Adrenal gland (tissue), 12 donors: ENCODE measurements around the gene PTPRQ. TPM values are rescaled to one million over a fixed set of nuclear protein-coding genes. Genes with fewer than 3 reads are reported as not detected.

Experiments used
- DNase-seq, 7 donors: peaks; one replicate each; pipeline ENCODE4 v3.0.0-alpha.2; 2019 to 2020
- H3K27ac ChIP-seq, 5 donors: fragments of 200-600 bp; sonication (generic) in 4 of 5; 1 replicate in 3 of 5; 2 replicates in 2 of 5; pipeline versions ENCODE4 v1.5.1 to v1.8.0; 2016 to 2020; ENCODE audit warnings: mild to moderate bottlenecking in 1 of 5
- H3K27me3 ChIP-seq: fragments of 200-600 bp; 2 replicates; pipeline ENCODE4 v1.8.0; 2021
- H3K36me3 ChIP-seq, 2 donors: fragments of 200-600 bp; replicated peaks in 1 of 2; 1 replicate in 1 of 2; 2 replicates in 1 of 2; pipeline versions ENCODE4 v1.5.1 to v1.8.0; 2018 to 2022
- H3K4me1 ChIP-seq, 2 donors: fragments of 200-600 bp; replicated peaks in 1 of 2; 1 replicate in 1 of 2; 2 replicates in 1 of 2; pipeline versions ENCODE4 v1.5.1 to v1.8.0; 2018 to 2021
- H3K4me3 ChIP-seq, 4 donors: fragments of 200-600 bp; sonication (generic) in 3 of 4; one replicate each; pipeline ENCODE4 v1.5.1; 2016 to 2018
- H3K9me3 ChIP-seq, 3 donors: fragments of 200-600 bp; sonication (generic) in 1 of 3; replicated peaks in 1 of 3; 1 replicate in 2 of 3; 2 replicates in 1 of 3; pipeline versions ENCODE4 v1.5.1 to v1.8.0; 2016 to 2021
- CTCF ChIP-seq, 6 experiments: fragments of 450-650 bp in 4 of 6; fragments of 200-600 bp in 2 of 6; sonication (generic) in 1 of 6; IDR thresholded peaks; 1 replicate in 5 of 6; 2 replicates in 1 of 6; pipeline versions ENCODE4 v1.5.1 to v1.8.0; 2016 to 2021; ENCODE audit warnings: antibody characterized with exemption in 6 of 6, mild to moderate bottlenecking in 2 of 6, moderate library complexity in 1 of 6
- POLR2A ChIP-seq, 2 donors: fragments of 450-650 bp; IDR thresholded peaks; one replicate each; pipeline ENCODE4 v1.6.1; 2017; ENCODE audit warnings: antibody characterized with exemption in 2 of 2, mild to moderate bottlenecking in 2 of 2, moderate library complexity in 1 of 2
- WGBS, 4 donors: extraction: QIAGEN DNeasy Blood & Tissue Kit in 2 of 4; methylation state at CpG; one replicate each; pipeline versions ENCODE4 v1.1.5 to v1.1.7; 2013 to 2017; 5-methylcytosine and 5-hydroxymethylcytosine counted together
- intact Hi-C, 2 donors: fragments of 100-400 bp; cut with DNase I; formaldehyde crosslinking; loops; one replicate each; pipeline versions ENCODE4 v1.14.1 to v1.15.0; 2022 to 2023
- polyA plus RNA-seq, 3 donors: library from polyadenylated mRNA; stranded (reverse); fragments of 200-250 nt in 2 of 3; fragments of 350-450 nt in 1 of 3; fragmentation: Illumina TruSeq in 1 of 3; extraction: RNeasy Lipid Tissue Mini Kit (QIAGEN cat#74804) in 1 of 3; gene quantifications; one replicate each; pipeline ENCODE4 v1.2.3, GENCODE V29; 2013 to 2014
- total RNA-seq, 9 donors: library from RNA; depleted of rRNA in 4 of 9; stranded (reverse); fragments of >200 nt in 4 of 9; fragments of 120-200 nt in 1 of 9; fragmentation: NEBNext Ultra II Directional in 1 of 9; extraction: Animal tissue kit (Norgen Biotek cat#: 25700) in 1 of 9; gene quantifications; one replicate each; pipeline versions ENCODE4 v1.1.0 to v1.2.4, GENCODE V29; 2013 to 2023
- donor health status: healthy with polysubstance abuse.
- donor health status: Bipolar disorder and iron deficiency.
- donor health status: DM: yes; HTN: yes; CAD: no.
- donor health status: DM: no; HTN: no; CAD: no.
- donor health status: DM: no; HTN: no; CAD: no.
- donor health status: DM: yes; HTN: yes; CAD: no.

The PTPRQ gene
- total and polyA plus RNA-seq, 12 donors = under 0.01 to 0.27 (median 0.13) TPM; not detected in 2

- TF ChIP-seq POLR2A (IDR thresholded peaks at IDR 0.05) (no peak), CTCF (IDR thresholded peaks at IDR 0.05) (no peak)
- Histone ChIP-seq H3K27ac (no peak overlapping the region), H3K36me3 (no peaks in the 10 kb centered on the region), H3K27me3 (no peaks in the 10 kb centered on the region), H3K4me1 (no peaks in the 10 kb centered on the region), H3K4me3 (no peak overlapping the region), H3K9me3 (peaks cover 0 to 9% (median 0%) of the 10 kb centered on the region in 3 donors)
- DNase-seq = no peak
- WGBS, 4 donors = 74 to 83% (median 78%) methylated on average over 3 of the region's 3 CpGs
- intact Hi-C loops = no loop called here
These were observed 235.5 kb downstream of the PTPRQ start for GRCh38 chr12:80679346-80680131.

GRCh38 chr12:80681287-80681686 lies 237.3 kb downstream of the PTPRQ start:
- H3K36me3 ChIP-seq = no peaks in the 10 kb centered on the region
- no peak for TF ChIP-seq POLR2A (IDR thresholded peaks at IDR 0.05)
- no peak for TF ChIP-seq CTCF (IDR thresholded peaks at IDR 0.05)
- H3K4me3 ChIP-seq = no peak overlapping the region
- 72 to 82% (median 73%) methylated on average over 2 of the region's 2 CpGs for WGBS, 4 donors
- H3K9me3 ChIP-seq = peaks cover 0 to 9% (median 0%) of the 10 kb centered on the region in 3 donors
- no peak for DNase-seq
- H3K27me3 ChIP-seq = no peaks in the 10 kb centered on the region
- H3K4me1 ChIP-seq = no peaks in the 10 kb centered on the region
- intact Hi-C loops = no loop called here
- no peak overlapping the region for H3K27ac ChIP-seq

- Histone ChIP-seq H3K36me3 (no peaks in the 10 kb centered on the region), H3K27ac (no peak overlapping the region), H3K4me1 (no peaks in the 10 kb centered on the region), H3K27me3 (no peaks in the 10 kb centered on the region), H3K4me3 (no peak overlapping the region), H3K9me3 (peaks cover 0 to 9% (median 0%) of the 10 kb centered on the region in 3 donors)
- no peak for DNase-seq
- TF ChIP-seq POLR2A (IDR thresholded peaks at IDR 0.05) (no peak), CTCF (IDR thresholded peaks at IDR 0.05) (no peak)
- 66 to 81% (median 74%) methylated on average over 3 of the region's 3 CpGs for WGBS, 4 donors
- intact Hi-C loops = no loop called here
These were observed 237.8 kb downstream of the PTPRQ start for GRCh38 chr12:80681786-80682185.

GRCh38 chr12:80684077-80684495 lies 240.1 kb downstream of the PTPRQ start:
- Histone ChIP-seq H3K4me1 (no peaks in the 10 kb centered on the region), H3K4me3 (no peak overlapping the region), H3K36me3 (no peaks in the 10 kb centered on the region), H3K9me3 (peaks cover 0 to 9% (median 0%) of the 10 kb centered on the region in 3 donors), H3K27me3 (no peaks in the 10 kb centered on the region), H3K27ac (no peak overlapping the region)
- intact Hi-C loops = no loop called here
- DNase-seq = no peak
- 41 to 54% (median 44%) methylated on average over 7 of the region's 7 CpGs for whole genome bisulfite sequencing, 4 donors
- no peak for TF ChIP-seq CTCF (IDR thresholded peaks at IDR 0.05)
- TF ChIP-seq POLR2A (IDR thresholded peaks at IDR 0.05) = no peak
